ENCODE results near the gene FOXP1. TPM values are rescaled to one million over a fixed set of nuclear protein-coding genes. Genes with fewer than 3 reads are reported as not detected.

Gene FOXP1
- total and polyA plus RNA-seq, 9 of the 15 experiments (the other 6 are each of a cell fraction or from before 2014, with no cell fraction given) = 7.7 to 34.5 (median 13.7) TPM

- TF ChIP-seq, protein P1, sequence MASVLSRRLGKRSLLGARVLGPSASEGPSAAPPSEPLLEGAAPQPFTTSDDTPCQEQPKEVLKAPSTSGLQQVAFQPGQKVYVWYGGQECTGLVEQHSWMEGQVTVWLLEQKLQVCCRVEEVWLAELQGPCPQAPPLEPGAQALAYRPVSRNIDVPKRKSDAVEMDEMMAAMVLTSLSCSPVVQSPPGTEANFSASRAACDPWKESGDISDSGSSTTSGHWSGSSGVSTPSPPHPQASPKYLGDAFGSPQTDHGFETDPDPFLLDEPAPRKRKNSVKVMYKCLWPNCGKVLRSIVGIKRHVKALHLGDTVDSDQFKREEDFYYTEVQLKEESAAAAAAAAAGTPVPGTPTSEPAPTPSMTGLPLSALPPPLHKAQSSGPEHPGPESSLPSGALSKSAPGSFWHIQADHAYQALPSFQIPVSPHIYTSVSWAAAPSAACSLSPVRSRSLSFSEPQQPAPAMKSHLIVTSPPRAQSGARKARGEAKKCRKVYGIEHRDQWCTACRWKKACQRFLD (CRISPR knock-in tag; IDR thresholded peaks at IDR 0.05) = no peak
- TF ChIP-seq ESRRB (CRISPR knock-in tag; IDR thresholded peaks at IDR 0.05; ENCODE audit: borderline replicate concordance) (no peak), KAT8 (IDR thresholded peaks at IDR 0.05; ENCODE audit: low read depth) (no peak), ZNF184 (CRISPR knock-in tag; IDR thresholded peaks at IDR 0.05) (no peak), PREB (CRISPR knock-in tag; IDR thresholded peaks at IDR 0.05) (no peak), ZNF174 (CRISPR knock-in tag; IDR thresholded peaks at IDR 0.05) (no peak), SMAD1 (IDR thresholded peaks at IDR 0.05; ENCODE audit: low read depth, low read length, partially characterized antibody) (no peak), MCM3 (IDR thresholded peaks at IDR 0.05) (no peak), FOSL1 (tag; conservative IDR thresholded peaks at IDR 0.05) (no peak), CBX2 (IDR thresholded peaks at IDR 0.05; ENCODE audit: insufficient read depth, low read length, poor library complexity, severe bottlenecking) (no peak)
- TF ChIP-seq, protein P2, sequence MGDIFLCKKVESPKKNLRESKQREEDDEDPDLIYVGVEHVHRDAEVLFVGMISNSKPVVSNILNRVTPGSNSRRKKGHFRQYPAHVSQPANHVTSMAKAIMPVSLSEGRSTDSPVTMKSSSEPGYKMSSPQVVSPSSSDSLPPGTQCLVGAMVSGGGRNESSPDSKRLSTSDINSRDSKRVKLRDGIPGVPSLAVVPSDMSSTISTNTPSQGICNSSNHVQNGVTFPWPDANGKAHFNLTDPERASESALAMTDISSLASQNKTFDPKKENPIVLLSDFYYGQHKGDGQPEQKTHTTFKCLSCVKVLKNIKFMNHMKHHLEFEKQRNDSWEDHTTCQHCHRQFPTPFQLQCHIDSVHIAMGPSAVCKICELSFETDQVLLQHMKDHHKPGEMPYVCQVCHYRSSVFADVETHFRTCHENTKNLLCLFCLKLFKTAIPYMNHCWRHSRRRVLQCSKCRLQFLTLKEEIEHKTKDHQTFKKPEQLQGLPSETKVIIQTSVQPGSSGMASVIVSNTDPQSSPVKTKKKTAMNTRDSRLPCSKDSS (IDR thresholded peaks at IDR 0.05; ENCODE audit: low read depth, partially characterized antibody) = no peak
- TF ChIP-seq, protein P3, sequence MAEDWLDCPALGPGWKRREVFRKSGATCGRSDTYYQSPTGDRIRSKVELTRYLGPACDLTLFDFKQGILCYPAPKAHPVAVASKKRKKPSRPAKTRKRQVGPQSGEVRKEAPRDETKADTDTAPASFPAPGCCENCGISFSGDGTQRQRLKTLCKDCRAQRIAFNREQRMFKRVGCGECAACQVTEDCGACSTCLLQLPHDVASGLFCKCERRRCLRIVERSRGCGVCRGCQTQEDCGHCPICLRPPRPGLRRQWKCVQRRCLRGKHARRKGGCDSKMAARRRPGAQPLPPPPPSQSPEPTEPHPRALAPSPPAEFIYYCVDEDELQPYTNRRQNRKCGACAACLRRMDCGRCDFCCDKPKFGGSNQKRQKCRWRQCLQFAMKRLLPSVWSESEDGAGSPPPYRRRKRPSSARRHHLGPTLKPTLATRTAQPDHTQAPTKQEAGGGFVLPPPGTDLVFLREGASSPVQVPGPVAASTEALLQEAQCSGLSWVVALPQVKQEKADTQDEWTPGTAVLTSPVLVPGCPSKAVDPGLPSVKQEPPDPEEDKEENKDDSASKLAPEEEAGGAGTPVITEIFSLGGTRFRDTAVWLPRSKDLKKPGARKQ (CRISPR knock-in tag; IDR thresholded peaks at IDR 0.05) = no peak
- TF ChIP-seq, protein P4, sequence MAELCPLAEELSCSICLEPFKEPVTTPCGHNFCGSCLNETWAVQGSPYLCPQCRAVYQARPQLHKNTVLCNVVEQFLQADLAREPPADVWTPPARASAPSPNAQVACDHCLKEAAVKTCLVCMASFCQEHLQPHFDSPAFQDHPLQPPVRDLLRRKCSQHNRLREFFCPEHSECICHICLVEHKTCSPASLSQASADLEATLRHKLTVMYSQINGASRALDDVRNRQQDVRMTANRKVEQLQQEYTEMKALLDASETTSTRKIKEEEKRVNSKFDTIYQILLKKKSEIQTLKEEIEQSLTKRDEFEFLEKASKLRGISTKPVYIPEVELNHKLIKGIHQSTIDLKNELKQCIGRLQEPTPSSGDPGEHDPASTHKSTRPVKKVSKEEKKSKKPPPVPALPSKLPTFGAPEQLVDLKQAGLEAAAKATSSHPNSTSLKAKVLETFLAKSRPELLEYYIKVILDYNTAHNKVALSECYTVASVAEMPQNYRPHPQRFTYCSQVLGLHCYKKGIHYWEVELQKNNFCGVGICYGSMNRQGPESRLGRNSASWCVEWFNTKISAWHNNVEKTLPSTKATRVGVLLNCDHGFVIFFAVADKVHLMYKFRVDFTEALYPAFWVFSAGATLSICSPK (IDR thresholded peaks at IDR 0.05; ENCODE audit: borderline replicate concordance) = no peak
These were observed 282.6 kb downstream of the FOXP1 start (continued) for GRCh38 chr3:71300951-71301393.
